ENCODE results near the gene ARHGEF7.

DNA sequence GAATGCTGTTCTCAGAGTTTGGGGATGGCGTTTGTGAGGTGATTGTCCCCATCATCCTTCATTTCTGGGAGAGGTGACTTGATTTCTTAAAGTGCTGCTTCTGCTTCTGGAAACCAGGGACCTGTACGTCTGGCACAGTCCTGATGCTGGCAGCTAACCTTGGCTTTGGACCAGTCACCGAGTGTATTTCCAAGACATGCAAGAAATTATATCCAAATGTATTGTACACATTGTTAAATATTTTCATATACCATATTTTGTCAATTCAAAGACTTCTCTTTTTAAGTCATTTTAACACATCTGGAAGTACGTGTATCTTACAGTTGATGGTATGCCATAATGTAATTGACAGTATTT lies 97.4 kb downstream of the ARHGEF7 start:
- TF ChIP-seq, protein P1, sequence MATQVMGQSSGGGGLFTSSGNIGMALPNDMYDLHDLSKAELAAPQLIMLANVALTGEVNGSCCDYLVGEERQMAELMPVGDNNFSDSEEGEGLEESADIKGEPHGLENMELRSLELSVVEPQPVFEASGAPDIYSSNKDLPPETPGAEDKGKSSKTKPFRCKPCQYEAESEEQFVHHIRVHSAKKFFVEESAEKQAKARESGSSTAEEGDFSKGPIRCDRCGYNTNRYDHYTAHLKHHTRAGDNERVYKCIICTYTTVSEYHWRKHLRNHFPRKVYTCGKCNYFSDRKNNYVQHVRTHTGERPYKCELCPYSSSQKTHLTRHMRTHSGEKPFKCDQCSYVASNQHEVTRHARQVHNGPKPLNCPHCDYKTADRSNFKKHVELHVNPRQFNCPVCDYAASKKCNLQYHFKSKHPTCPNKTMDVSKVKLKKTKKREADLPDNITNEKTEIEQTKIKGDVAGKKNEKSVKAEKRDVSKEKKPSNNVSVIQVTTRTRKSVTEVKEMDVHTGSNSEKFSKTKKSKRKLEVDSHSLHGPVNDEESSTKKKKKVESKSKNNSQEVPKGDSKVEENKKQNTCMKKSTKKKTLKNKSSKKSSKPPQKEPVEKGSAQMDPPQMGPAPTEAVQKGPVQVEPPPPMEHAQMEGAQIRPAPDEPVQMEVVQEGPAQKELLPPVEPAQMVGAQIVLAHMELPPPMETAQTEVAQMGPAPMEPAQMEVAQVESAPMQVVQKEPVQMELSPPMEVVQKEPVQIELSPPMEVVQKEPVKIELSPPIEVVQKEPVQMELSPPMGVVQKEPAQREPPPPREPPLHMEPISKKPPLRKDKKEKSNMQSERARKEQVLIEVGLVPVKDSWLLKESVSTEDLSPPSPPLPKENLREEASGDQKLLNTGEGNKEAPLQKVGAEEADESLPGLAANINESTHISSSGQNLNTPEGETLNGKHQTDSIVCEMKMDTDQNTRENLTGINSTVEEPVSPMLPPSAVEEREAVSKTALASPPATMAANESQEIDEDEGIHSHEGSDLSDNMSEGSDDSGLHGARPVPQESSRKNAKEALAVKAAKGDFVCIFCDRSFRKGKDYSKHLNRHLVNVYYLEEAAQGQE (IDR thresholded peaks at IDR 0.05; ENCODE audit: unreplicated experiment), result no peak
- TF ChIP-seq, protein P2, sequence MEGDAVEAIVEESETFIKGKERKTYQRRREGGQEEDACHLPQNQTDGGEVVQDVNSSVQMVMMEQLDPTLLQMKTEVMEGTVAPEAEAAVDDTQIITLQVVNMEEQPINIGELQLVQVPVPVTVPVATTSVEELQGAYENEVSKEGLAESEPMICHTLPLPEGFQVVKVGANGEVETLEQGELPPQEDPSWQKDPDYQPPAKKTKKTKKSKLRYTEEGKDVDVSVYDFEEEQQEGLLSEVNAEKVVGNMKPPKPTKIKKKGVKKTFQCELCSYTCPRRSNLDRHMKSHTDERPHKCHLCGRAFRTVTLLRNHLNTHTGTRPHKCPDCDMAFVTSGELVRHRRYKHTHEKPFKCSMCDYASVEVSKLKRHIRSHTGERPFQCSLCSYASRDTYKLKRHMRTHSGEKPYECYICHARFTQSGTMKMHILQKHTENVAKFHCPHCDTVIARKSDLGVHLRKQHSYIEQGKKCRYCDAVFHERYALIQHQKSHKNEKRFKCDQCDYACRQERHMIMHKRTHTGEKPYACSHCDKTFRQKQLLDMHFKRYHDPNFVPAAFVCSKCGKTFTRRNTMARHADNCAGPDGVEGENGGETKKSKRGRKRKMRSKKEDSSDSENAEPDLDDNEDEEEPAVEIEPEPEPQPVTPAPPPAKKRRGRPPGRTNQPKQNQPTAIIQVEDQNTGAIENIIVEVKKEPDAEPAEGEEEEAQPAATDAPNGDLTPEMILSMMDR (conservative IDR thresholded peaks at IDR 0.05; ENCODE audit: low read depth in 2 of 2), result no peak

All from GM23338 (cell line).